ENCODE measurements around the gene RALGPS1. TPM values are rescaled to one million over a fixed set of nuclear protein-coding genes. Genes with fewer than 3 reads are reported as not detected.

Gene RALGPS1
- total and polyA plus RNA-seq, 7 donors, result 3.9 to 7.7 (median 5.4) TPM

DNA sequence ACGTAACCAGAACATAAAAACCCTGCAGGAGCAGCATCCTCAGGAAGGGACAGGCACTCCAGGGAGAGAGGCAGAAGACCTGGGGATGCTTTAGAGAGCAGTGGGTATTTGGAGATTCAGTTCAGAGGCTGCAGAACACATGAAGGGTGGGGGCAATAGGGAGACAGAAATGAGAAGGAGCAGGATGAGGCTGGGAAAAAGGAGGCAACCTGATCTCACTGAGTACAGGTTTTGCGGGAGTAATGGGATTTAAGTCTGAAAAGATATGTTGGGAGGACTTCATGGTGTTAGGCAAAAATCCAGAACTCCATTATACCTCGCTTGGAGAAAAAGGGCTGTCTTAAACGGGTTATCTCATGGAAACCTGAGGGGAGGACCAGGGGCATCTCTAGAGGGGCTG lies 308.7 kb downstream of the RALGPS1 start:
- intact Hi-C loops (cut with DNase I), result no loop called here
- H3K9me3 ChIP-seq, result no peaks in the 10 kb centered on the region
- 41 to 46% (median 44%) methylated on average over 4 of the region's 4 CpGs for WGBS, 3 donors
- no peaks in the 10 kb centered on the region for H3K36me3 ChIP-seq (ENCODE audit: insufficient read depth in 1 of 2, low read depth in 1 of 2)
- TF ChIP-seq, protein P1, sequence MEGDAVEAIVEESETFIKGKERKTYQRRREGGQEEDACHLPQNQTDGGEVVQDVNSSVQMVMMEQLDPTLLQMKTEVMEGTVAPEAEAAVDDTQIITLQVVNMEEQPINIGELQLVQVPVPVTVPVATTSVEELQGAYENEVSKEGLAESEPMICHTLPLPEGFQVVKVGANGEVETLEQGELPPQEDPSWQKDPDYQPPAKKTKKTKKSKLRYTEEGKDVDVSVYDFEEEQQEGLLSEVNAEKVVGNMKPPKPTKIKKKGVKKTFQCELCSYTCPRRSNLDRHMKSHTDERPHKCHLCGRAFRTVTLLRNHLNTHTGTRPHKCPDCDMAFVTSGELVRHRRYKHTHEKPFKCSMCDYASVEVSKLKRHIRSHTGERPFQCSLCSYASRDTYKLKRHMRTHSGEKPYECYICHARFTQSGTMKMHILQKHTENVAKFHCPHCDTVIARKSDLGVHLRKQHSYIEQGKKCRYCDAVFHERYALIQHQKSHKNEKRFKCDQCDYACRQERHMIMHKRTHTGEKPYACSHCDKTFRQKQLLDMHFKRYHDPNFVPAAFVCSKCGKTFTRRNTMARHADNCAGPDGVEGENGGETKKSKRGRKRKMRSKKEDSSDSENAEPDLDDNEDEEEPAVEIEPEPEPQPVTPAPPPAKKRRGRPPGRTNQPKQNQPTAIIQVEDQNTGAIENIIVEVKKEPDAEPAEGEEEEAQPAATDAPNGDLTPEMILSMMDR (IDR thresholded peaks at IDR 0.05), result no peak
- H3K4me3 ChIP-seq, result no peak overlapping the region
- H3K27me3 ChIP-seq (ENCODE audit: insufficient read depth in 3 of 3, low read length in 2 of 3), result no peaks in the 10 kb centered on the region
- H3K27ac ChIP-seq, result no peak overlapping the region
- DNase-seq (no peak), ATAC-seq (no peak)
- no peaks in the 10 kb centered on the region for H3K4me1 ChIP-seq

DNA sequence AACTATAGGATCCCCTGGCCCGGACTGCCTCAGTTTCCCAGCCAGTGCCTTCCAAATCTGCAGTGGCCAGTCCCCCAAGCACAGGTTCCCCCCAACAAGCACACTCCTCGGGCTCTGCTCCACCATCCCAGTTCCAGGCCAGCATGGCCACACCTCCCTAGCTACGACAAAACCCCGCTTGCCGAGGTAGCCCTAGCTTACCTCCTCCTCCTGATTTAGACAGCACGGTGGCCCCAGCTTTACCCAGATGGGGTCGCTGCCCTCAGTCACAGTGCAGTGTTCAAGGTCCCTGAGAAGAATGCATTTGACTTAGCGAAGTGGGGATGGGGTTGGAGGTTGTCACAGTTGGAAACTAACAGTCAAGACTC lies 309.2 kb downstream of the RALGPS1 start:
- no peak overlapping the region for H3K27ac ChIP-seq
- ATAC-seq, result peak in 1 of 4 donors; percentile 0
- TF ChIP-seq, protein P1 (IDR thresholded peaks at IDR 0.05), result no peak
- no peaks in the 10 kb centered on the region for H3K4me1 ChIP-seq
- H3K27me3 ChIP-seq (ENCODE audit: insufficient read depth in 3 of 3, low read length in 2 of 3), result no peaks in the 10 kb centered on the region
- H3K36me3 ChIP-seq (ENCODE audit: insufficient read depth in 1 of 2, low read depth in 1 of 2), result no peaks in the 10 kb centered on the region
- no peaks in the 10 kb centered on the region for H3K9me3 ChIP-seq
- WGBS, 3 donors, result 23 to 29% (median 25%) methylated on average over 8 of the region's 8 CpGs
- H3K4me3 ChIP-seq, result peak overlapping the region; percentile 75
- intact Hi-C loops (cut with DNase I), result no loop called here
- DNase-seq, result peak in 1 of 2 donors; percentile 63

DNA sequence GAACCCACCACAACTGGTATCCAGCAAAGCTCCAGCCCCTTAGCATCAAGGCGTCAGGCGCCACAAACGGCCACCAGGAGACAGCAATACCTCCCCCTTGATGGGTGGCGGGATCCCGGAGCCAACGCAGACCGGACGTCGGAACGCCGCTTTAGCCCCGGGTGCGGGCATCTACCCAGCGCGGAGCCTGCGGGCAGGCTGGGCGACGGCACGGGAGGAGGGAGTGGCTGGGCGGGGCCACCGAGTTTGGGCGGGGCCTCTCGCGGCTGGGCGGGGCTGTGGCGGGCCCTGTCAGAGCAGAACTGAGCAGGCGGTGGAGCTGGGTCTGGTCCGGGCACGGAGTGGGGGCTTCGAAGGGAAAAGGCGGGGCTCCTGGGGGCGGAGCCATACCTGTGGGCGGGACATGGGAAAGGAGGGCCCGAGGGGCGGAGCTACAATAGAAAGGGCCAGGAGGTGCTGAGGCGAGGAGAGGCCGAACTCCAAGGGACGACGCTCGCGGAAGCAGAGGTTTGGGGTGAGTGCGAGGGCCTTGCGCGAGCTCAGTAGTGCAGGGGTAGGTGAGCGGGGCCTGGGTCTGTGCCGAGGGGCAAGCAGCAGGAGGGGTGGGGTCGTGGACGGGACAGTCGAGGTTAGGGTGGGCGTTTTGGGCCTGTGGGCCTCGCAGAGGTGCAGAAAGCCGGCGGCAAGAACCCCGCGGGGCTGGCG lies 309.7 kb downstream of the RALGPS1 start:
- WGBS, 3 donors, result 0 to 1% (median 1%) methylated on average over 46 to 56 of the region's 56 CpGs
- intact Hi-C loops (cut with DNase I), result no loop called here
- ATAC-seq, result peak; percentile 85 to 87 (median 86)

DNA sequence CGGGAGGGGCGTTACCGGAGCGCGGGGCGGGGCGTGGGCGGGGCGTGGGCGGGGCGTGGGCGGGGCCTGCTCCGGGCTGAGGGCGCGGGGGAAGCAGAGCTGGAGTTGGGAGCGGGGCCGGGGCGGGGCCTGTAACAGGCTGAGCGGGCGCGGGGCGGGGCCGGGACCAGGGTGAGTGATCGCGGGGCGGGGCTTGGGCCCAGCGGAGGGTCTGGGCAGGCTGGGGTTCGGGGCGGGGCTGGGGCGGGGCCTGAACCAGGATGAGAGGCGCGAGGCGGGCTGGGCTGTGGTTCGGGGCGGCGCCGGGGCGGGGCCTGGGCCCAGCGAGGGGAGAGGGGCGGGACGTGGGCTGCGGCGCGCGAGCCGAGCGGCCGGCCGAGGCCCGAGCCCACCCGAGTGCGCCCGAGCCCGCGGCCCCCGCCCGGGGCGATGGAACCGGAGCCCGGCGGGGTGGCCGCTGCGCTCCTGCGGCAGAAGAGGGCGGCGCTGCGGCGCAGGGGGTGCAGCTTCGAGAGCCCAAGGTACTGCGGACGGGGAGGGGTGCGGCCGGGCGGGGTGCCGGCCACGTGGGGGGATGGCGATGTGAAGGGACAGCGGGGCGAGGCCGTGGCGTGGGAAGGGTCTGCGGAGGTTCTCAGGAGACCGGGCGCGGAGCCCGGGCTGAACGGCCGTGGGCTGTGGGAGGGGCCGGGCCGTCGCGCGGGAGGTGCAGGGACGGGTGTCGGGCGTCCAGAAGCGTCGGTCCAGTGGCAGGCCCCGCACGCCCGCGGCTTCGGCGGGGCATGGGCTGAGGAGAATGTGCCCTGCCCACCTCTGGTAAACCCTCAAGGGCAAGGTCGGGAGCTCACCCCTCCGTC lies 310.5 kb downstream of the RALGPS1 start:
- Histone ChIP-seq H3K27me3 (ENCODE audit: insufficient read depth in 3 of 3, low read length in 2 of 3) (no peaks in the 10 kb centered on the region), H3K9me3 (no peaks in the 10 kb centered on the region), H3K4me3 (peak overlapping the region; percentile 75), H3K36me3 (ENCODE audit: insufficient read depth in 1 of 2, low read depth in 1 of 2) (no peaks in the 10 kb centered on the region), H3K27ac (peak overlapping the region; percentile 78), H3K4me1 (no peaks in the 10 kb centered on the region)
- ATAC-seq, result peak; percentile 91 to 95 (median 92)
- DNase-seq, result peak; percentile 98 to 99
- WGBS, 3 donors, result 1 to 2% (median 1%) methylated on average over 31 to 106 of the region's 106 CpGs
- TF ChIP-seq, protein P1 (IDR thresholded peaks at IDR 0.05), result no peak
- intact Hi-C loops (cut with DNase I), result no loop called here

More for the DNA sequence above, 309.7 kb downstream of the RALGPS1 start:
- peak; percentile 91 to 96 for DNase-seq
- H3K27me3 ChIP-seq (ENCODE audit: insufficient read depth in 3 of 3, low read length in 2 of 3), result no peaks in the 10 kb centered on the region
- peak overlapping the region; percentile 75 for H3K4me3 ChIP-seq
- H3K27ac ChIP-seq, result peak overlapping the region; percentile 78
- no peaks in the 10 kb centered on the region for H3K9me3 ChIP-seq
- H3K36me3 ChIP-seq (ENCODE audit: insufficient read depth in 1 of 2, low read depth in 1 of 2), result no peaks in the 10 kb centered on the region
- TF ChIP-seq, protein P1 (IDR thresholded peaks at IDR 0.05), result peak; percentile 24
- no peaks in the 10 kb centered on the region for H3K4me1 ChIP-seq
